OCI-LY3 (cell line): ENCODE results near the gene NUDT21.

Experiments used
- H2AFZ ChIP-seq: fragments of 200-600, 300-600 bp; shearing (Covaris generic); 2 replicates; pipeline ENCODE4 v1.6.0; 2014; ENCODE audit warnings: antibody characterized with exemption, low read depth, low read length
- H3K27ac ChIP-seq: fragments of 200-600, 300-600 bp; sonication (generic); 2 replicates; pipeline ENCODE4 v1.5.1; 2014; ENCODE audit warnings: mild to moderate bottlenecking, low read length, moderate library complexity, mixed read lengths
- H3K27me3 ChIP-seq: fragments of 200-600, 300-600 bp; sonication (generic); 2 replicates; pipeline ENCODE4 v1.6.1; 2014; ENCODE audit warnings: low read depth, low read length, mixed read lengths
- H3K36me3 ChIP-seq: fragments of 200-600, 300-600 bp; sonication (generic); replicated peaks from 2 replicates; pipeline ENCODE3; 2014; ENCODE audit warnings: low read depth, low read length, mixed read lengths
- H3K4me1 ChIP-seq: fragments of 300-600, 200-600 bp; sonication (generic); 2 replicates; pipeline ENCODE4 v1.6.1; 2014; ENCODE audit warnings: low read length, mixed read lengths
- H3K4me2 ChIP-seq: fragments of 200-600, 300-600 bp; sonication (generic); 2 replicates; pipeline ENCODE4 v1.6.1; 2014; ENCODE audit warnings: low read length, mixed read lengths
- H3K4me3 ChIP-seq: fragments of 300-600, 200-600 bp; sonication (generic); 2 replicates; pipeline ENCODE4 v1.5.1; 2014; ENCODE audit warnings: antibody characterized with exemption, mild to moderate bottlenecking, low read length, moderate library complexity
- H3K79me2 ChIP-seq: fragments of 300-600, 200-600 bp; shearing (Covaris generic); 2 replicates; pipeline ENCODE4 v1.6.1; 2014; ENCODE audit warnings: mild to moderate bottlenecking, low read length, mixed read lengths
- H3K9ac ChIP-seq: fragments of 300-600, 200-600 bp; shearing (Covaris generic); 2 replicates; pipeline ENCODE4 v1.6.0; 2014; ENCODE audit warnings: mild to moderate bottlenecking, low read length, moderate library complexity
- H3K9me3 ChIP-seq: fragments of 200-600, 300-600 bp; shearing (Covaris generic); 2 replicates; pipeline ENCODE4 v1.6.1; 2014; ENCODE audit warnings: low read length, mixed read lengths; ENCODE audit not compliant: insufficient read depth
- H4K20me1 ChIP-seq: fragments of 200-600, 300-600 bp; sonication (generic); 2 replicates; pipeline ENCODE4 v1.6.1; 2016; ENCODE audit warnings: low read length, mixed read lengths; ENCODE audit not compliant: insufficient read depth
- CTCF ChIP-seq: fragments of 200-600, 300-600 bp; sonication (generic); IDR thresholded peaks from 2 replicates; pipeline ENCODE4 v1.5.1; 2014; ENCODE audit warnings: antibody characterized with exemption, low read length, low read depth
- EZH2phosphoT487 ChIP-seq: fragments of 200-600 bp; shearing (Covaris generic); IDR thresholded peaks from 2 replicates; pipeline ENCODE4 v1.6.1; 2018; ENCODE audit warnings: antibody characterized with exemption, mixed run types, low read depth

The NUDT21 gene

DNA sequence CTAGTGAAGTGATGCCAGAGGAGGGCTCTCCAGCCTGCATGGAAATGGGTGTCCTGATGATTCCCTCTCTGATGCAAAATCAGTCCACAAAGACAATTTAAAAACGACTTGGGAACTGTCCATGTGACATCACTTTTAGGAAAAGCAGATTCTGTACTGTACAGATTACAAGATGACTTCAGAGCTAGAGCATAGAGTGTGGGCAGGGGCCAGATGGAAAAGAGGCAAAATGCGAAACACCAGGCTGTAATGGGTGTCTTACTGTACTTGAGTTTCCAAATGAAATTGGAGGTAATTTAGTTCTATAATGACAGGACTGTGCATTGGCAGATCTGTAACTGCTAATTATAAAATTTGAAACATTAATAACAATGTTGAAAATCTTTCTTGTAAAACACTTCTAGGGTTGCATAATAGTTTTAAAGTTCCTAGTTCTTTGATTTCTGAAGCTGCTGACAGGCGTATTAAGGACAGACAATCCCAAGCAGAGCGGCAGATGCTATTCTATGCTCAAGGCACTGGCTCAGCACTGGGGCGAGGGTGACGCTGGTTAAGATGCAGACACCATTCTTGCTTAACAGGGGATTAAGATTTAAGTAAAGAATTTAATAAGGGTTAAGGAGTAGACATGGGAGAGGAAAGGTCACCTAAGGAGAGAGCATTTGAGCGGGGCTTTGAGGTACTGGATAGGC, 29.8 kb upstream of the NUDT21 start:
- Histone ChIP-seq H3K79me2 (no peaks in the 10 kb centered on the region), H3K9me3 (no peaks in the 10 kb centered on the region), H3K9ac (no peak overlapping the region), H3K4me3 (no peak overlapping the region), H2AFZ (no peak overlapping the region), H3K4me1 (no peaks in the 10 kb centered on the region), H3K36me3 (peaks cover 19% of the 10 kb centered on the region), H3K27me3 (no peaks in the 10 kb centered on the region), H3K27ac (no peak overlapping the region), H3K4me2 (no peak overlapping the region), H4K20me1 (no peaks in the 10 kb centered on the region)
- no peak for TF ChIP-seq EZH2phosphoT487
- TF ChIP-seq CTCF, result no peak

GRCh38 chr16:56479469-56479868, 28.3 kb upstream of the NUDT21 start:
- no peak overlapping the region for H3K9ac ChIP-seq
- H3K27ac ChIP-seq, result no peak overlapping the region
- H2AFZ ChIP-seq, result no peak overlapping the region
- no peaks in the 10 kb centered on the region for H3K27me3 ChIP-seq
- TF ChIP-seq EZH2phosphoT487 (no peak), CTCF (no peak)
- H4K20me1 ChIP-seq, result no peaks in the 10 kb centered on the region
- H3K79me2 ChIP-seq, result no peaks in the 10 kb centered on the region
- H3K4me2 ChIP-seq, result no peak overlapping the region
- no peaks in the 10 kb centered on the region for H3K9me3 ChIP-seq
- peaks cover 33% of the 10 kb centered on the region for H3K36me3 ChIP-seq
- no peaks in the 10 kb centered on the region for H3K4me1 ChIP-seq
- no peak overlapping the region for H3K4me3 ChIP-seq

DNA sequence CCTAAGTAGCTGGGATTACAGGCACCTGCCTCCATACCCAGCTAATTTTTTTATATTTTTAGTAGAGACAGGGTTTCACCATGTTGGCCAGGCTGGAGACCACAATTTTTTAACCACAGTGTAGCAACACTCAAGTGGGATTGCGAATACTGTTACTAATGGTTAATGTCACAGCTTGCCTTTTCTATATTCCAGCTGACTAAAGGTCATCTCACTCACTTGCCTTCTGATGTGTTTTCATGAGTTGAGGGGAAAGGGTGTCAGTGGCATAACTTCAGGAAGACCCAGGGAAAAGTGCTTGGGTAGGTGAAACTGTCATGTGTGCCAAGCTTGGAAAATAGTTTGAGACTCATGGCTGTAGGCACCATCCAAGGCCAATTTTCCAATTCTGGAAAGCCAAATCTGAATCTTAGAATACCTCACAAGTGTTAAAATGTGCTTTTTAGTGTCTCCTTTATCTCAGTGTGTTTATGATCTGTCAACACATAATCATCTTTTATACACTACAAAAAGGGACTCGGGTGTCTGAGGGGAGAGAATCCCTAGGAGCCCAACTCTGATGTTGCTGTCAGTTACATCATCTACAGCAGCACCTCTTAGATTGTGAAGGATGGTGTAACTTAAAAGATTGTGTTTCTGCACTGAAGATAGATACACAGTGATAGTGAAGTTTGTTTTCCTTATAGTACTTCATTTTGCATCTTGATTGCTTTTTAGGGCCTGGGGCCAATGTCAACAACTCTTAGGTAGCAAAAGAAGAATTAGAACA, 27.3 kb upstream of the NUDT21 start:
- Histone ChIP-seq H3K36me3 (peaks cover 34% of the 10 kb centered on the region), H3K4me3 (no peak overlapping the region), H3K9me3 (no peaks in the 10 kb centered on the region), H2AFZ (no peak overlapping the region), H3K4me1 (no peaks in the 10 kb centered on the region), H4K20me1 (no peaks in the 10 kb centered on the region), H3K27ac (no peak overlapping the region), H3K79me2 (no peaks in the 10 kb centered on the region), H3K27me3 (no peaks in the 10 kb centered on the region), H3K4me2 (no peak overlapping the region), H3K9ac (no peak overlapping the region)
- no peak for TF ChIP-seq CTCF
- TF ChIP-seq EZH2phosphoT487, result no peak

GRCh38 chr16:56477096-56477878, 26.2 kb upstream of the NUDT21 start:
- no peaks in the 10 kb centered on the region for H3K27me3 ChIP-seq
- H3K4me2 ChIP-seq, result no peak overlapping the region
- no peak overlapping the region for H3K4me3 ChIP-seq
- H3K79me2 ChIP-seq, result no peaks in the 10 kb centered on the region
- no peaks in the 10 kb centered on the region for H4K20me1 ChIP-seq
- H3K9ac ChIP-seq, result no peak overlapping the region
- H3K36me3 ChIP-seq, result peaks cover 40% of the 10 kb centered on the region
- H3K9me3 ChIP-seq, result no peaks in the 10 kb centered on the region
- no peaks in the 10 kb centered on the region for H3K4me1 ChIP-seq
- no peak overlapping the region for H3K27ac ChIP-seq
- no peak overlapping the region for H2AFZ ChIP-seq
- no peak for TF ChIP-seq CTCF
- TF ChIP-seq EZH2phosphoT487, result no peak
